Measurements from ENCODE around the gene CCDC89.

The CCDC89 gene

GRCh38 chr11:85717429-85717828 is 31.4 kb upstream of the CCDC89 start:
- no peak for DNase-seq (ENCODE audit: low read depth, low spot score)
- H3K4me3 ChIP-seq (ENCODE audit: low read length) = no peak overlapping the region
- WGBS (ENCODE audit: insufficient coverage, insufficient read length) = no CpG with 5 or more reads among the region's 2 CpGs
- no peaks in the 10 kb centered on the region for H3K27me3 ChIP-seq (ENCODE audit: control insufficient read depth, insufficient read depth, low read length)
- H3K27ac ChIP-seq (ENCODE audit: low read length) = no peak overlapping the region
- H3K36me3 ChIP-seq (ENCODE audit: control insufficient read depth, insufficient read depth, low read length) = no peaks in the 10 kb centered on the region
- no peaks in the 10 kb centered on the region for H3K9me3 ChIP-seq (ENCODE audit: control insufficient read depth, insufficient read depth, low read length)
- peaks cover 5% of the 10 kb centered on the region; the same call in 1 of the 2 replicates for H3K4me1 ChIP-seq (ENCODE audit: control insufficient read depth, insufficient read depth, low read length)

DNA sequence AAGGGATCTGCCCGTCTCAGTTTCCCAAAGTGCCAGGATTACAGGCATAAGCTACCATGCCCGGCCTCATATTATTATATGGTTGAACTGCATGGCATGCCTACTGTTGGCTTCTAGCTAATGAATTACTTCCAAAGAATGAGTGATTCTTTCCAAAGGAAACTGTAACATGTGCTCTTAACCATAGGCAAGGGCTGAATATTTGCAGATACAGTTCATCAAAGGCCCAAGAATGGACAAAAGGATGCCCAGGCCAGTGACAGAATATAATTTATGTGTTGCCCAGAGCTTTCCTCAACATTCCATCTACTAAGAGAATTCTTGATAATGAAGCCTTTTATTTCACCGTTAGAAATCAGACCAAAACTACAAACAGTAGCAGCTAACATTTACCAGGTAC is 27.0 kb upstream of the CCDC89 start:
- no peak for DNase-seq (ENCODE audit: low read depth, low spot score)

GRCh38 chr11:85710917-85711316 is 24.9 kb upstream of the CCDC89 start:
- Histone ChIP-seq H3K9me3 (ENCODE audit: control insufficient read depth, insufficient read depth, low read length) (no peaks in the 10 kb centered on the region), H3K27ac (ENCODE audit: low read length) (no peak overlapping the region), H3K4me3 (ENCODE audit: low read length) (no peak overlapping the region), H3K27me3 (ENCODE audit: control insufficient read depth, insufficient read depth, low read length) (no peaks in the 10 kb centered on the region), H3K4me1 (ENCODE audit: control insufficient read depth, insufficient read depth, low read length) (no peaks in the 10 kb centered on the region), H3K36me3 (ENCODE audit: control insufficient read depth, insufficient read depth, low read length) (no peaks in the 10 kb centered on the region)
- WGBS (ENCODE audit: insufficient coverage, insufficient read length) = no CpG with 5 or more reads among the region's 5 CpGs
- no peak for DNase-seq (ENCODE audit: low read depth, low spot score)

More for the DNA sequence above, 27.0 kb upstream of the CCDC89 start:
- Histone ChIP-seq H3K4me3 (ENCODE audit: low read length) (no peak overlapping the region), H3K4me1 (ENCODE audit: control insufficient read depth, insufficient read depth, low read length) (peaks cover 1% of the 10 kb centered on the region; the same call in 1 of the 2 replicates), H3K36me3 (ENCODE audit: control insufficient read depth, insufficient read depth, low read length) (no peaks in the 10 kb centered on the region), H3K27ac (ENCODE audit: low read length) (no peak overlapping the region), H3K9me3 (ENCODE audit: control insufficient read depth, insufficient read depth, low read length) (no peaks in the 10 kb centered on the region), H3K27me3 (ENCODE audit: control insufficient read depth, insufficient read depth, low read length) (no peaks in the 10 kb centered on the region)
- WGBS (ENCODE audit: insufficient coverage, insufficient read length) = no CpG with 5 or more reads among the region's 3 CpGs

GRCh38 chr11:85709941-85710702 is 24.1 kb upstream of the CCDC89 start:
- Histone ChIP-seq H3K4me1 (ENCODE audit: control insufficient read depth, insufficient read depth, low read length) (no peaks in the 10 kb centered on the region), H3K9me3 (ENCODE audit: control insufficient read depth, insufficient read depth, low read length) (no peaks in the 10 kb centered on the region), H3K36me3 (ENCODE audit: control insufficient read depth, insufficient read depth, low read length) (no peaks in the 10 kb centered on the region), H3K4me3 (ENCODE audit: low read length) (no peak overlapping the region), H3K27me3 (ENCODE audit: control insufficient read depth, insufficient read depth, low read length) (no peaks in the 10 kb centered on the region), H3K27ac (ENCODE audit: low read length) (no peak overlapping the region)
- no peak for DNase-seq (ENCODE audit: low read depth, low spot score)
- WGBS (ENCODE audit: insufficient coverage, insufficient read length) = no CpG with 5 or more reads among the region's 5 CpGs

- Histone ChIP-seq H3K36me3 (ENCODE audit: control insufficient read depth, insufficient read depth, low read length) (no peaks in the 10 kb centered on the region), H3K27ac (ENCODE audit: low read length) (no peak overlapping the region)
- no peak for DNase-seq (ENCODE audit: low read depth, low spot score)
Measured at GRCh38 chr11:85705800-85706199, 19.8 kb upstream of the CCDC89 start.

GRCh38 chr11:85704967-85705366 is 19.0 kb upstream of the CCDC89 start:
- Histone ChIP-seq H3K27ac (ENCODE audit: low read length) (no peak overlapping the region), H3K27me3 (ENCODE audit: control insufficient read depth, insufficient read depth, low read length) (no peaks in the 10 kb centered on the region), H3K36me3 (ENCODE audit: control insufficient read depth, insufficient read depth, low read length) (no peaks in the 10 kb centered on the region), H3K4me3 (ENCODE audit: low read length) (no peak overlapping the region), H3K9me3 (ENCODE audit: control insufficient read depth, insufficient read depth, low read length) (no peaks in the 10 kb centered on the region), H3K4me1 (ENCODE audit: control insufficient read depth, insufficient read depth, low read length) (no peaks in the 10 kb centered on the region)
- no peak for DNase-seq (ENCODE audit: low read depth, low spot score)
- no CpG with 5 or more reads among the region's 3 CpGs for whole genome bisulfite sequencing (ENCODE audit: insufficient coverage, insufficient read length)

More at GRCh38 chr11:85705800-85706199, 19.8 kb upstream of the CCDC89 start:
- no peaks in the 10 kb centered on the region for H3K4me1 ChIP-seq (ENCODE audit: control insufficient read depth, insufficient read depth, low read length)
- no peaks in the 10 kb centered on the region for H3K9me3 ChIP-seq (ENCODE audit: control insufficient read depth, insufficient read depth, low read length)
- no peaks in the 10 kb centered on the region for H3K27me3 ChIP-seq (ENCODE audit: control insufficient read depth, insufficient read depth, low read length)
- H3K4me3 ChIP-seq (ENCODE audit: low read length) = no peak overlapping the region

DNA sequence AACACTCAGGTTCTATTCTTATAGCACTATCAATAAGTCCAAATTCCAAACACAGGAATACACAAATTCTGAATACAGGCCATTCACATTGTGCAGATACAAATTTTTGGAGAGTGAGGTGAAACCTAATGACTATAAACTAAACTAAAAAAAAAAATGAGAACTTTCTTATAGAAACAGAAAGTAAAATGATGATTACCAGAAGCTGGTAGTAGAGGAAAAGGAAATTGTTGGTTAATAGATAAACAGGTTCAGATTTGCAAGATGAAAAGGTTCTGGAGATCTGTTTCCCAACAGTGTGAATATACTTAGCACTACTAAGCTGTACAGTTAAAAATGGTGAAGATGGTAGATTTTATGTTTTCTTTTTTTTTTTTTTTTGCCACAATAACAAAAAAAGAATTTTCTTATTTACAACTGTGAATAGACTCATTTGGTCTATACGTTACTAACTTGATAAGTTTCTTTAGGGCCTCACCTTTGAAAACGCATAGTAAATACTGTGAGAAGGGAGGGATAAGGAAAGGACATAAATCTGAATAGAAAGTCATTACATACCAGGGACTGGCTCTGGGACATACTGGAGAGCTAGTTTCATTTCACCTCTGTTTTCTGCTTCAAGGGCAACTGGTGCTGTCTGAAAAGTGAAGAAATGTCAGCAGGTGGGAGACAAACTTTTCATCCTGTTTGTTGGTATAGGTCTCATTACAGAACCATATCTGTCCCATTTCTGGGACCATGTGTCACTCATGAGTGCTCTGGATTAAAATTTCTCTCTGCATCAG is 14.2 kb upstream of the CCDC89 start:
- Histone ChIP-seq H3K4me3 (ENCODE audit: low read length) (no peak overlapping the region), H3K9me3 (ENCODE audit: control insufficient read depth, insufficient read depth, low read length) (no peaks in the 10 kb centered on the region), H3K36me3 (ENCODE audit: control insufficient read depth, insufficient read depth, low read length) (no peaks in the 10 kb centered on the region), H3K27me3 (ENCODE audit: control insufficient read depth, insufficient read depth, low read length) (no peaks in the 10 kb centered on the region), H3K4me1 (ENCODE audit: control insufficient read depth, insufficient read depth, low read length) (no peaks in the 10 kb centered on the region), H3K27ac (ENCODE audit: low read length) (no peak overlapping the region)
- no peak for DNase-seq (ENCODE audit: low read depth, low spot score)
- no CpG with 5 or more reads among the region's 2 CpGs for WGBS (ENCODE audit: insufficient coverage, insufficient read length)

- H3K36me3 ChIP-seq (ENCODE audit: control insufficient read depth, insufficient read depth, low read length) = no peaks in the 10 kb centered on the region
- no peaks in the 10 kb centered on the region for H3K27me3 ChIP-seq (ENCODE audit: control insufficient read depth, insufficient read depth, low read length)
- no CpG with 5 or more reads among the region's 1 CpG for whole genome bisulfite sequencing (ENCODE audit: insufficient coverage, insufficient read length)
- no peak for DNase-seq (ENCODE audit: low read depth, low spot score)
- H3K27ac ChIP-seq (ENCODE audit: low read length) = no peak overlapping the region
- H3K4me3 ChIP-seq (ENCODE audit: low read length) = no peak overlapping the region
- H3K4me1 ChIP-seq (ENCODE audit: control insufficient read depth, insufficient read depth, low read length) = no peaks in the 10 kb centered on the region
- no peaks in the 10 kb centered on the region for H3K9me3 ChIP-seq (ENCODE audit: control insufficient read depth, insufficient read depth, low read length)
Measured at GRCh38 chr11:85698195-85698594, 12.2 kb upstream of the CCDC89 start.

- no peaks in the 10 kb centered on the region for H3K36me3 ChIP-seq (ENCODE audit: control insufficient read depth, insufficient read depth, low read length)
- no peak for DNase-seq (ENCODE audit: low read depth, low spot score)
- H3K9me3 ChIP-seq (ENCODE audit: control insufficient read depth, insufficient read depth, low read length) = no peaks in the 10 kb centered on the region
- no peaks in the 10 kb centered on the region for H3K27me3 ChIP-seq (ENCODE audit: control insufficient read depth, insufficient read depth, low read length)
- no CpG with 5 or more reads among the region's 2 CpGs for WGBS (ENCODE audit: insufficient coverage, insufficient read length)
- H3K4me3 ChIP-seq (ENCODE audit: low read length) = no peak overlapping the region
- no peak overlapping the region for H3K27ac ChIP-seq (ENCODE audit: low read length)
- H3K4me1 ChIP-seq (ENCODE audit: control insufficient read depth, insufficient read depth, low read length) = no peaks in the 10 kb centered on the region
Measured at GRCh38 chr11:85697747-85698146, 11.8 kb upstream of the CCDC89 start.

DNA sequence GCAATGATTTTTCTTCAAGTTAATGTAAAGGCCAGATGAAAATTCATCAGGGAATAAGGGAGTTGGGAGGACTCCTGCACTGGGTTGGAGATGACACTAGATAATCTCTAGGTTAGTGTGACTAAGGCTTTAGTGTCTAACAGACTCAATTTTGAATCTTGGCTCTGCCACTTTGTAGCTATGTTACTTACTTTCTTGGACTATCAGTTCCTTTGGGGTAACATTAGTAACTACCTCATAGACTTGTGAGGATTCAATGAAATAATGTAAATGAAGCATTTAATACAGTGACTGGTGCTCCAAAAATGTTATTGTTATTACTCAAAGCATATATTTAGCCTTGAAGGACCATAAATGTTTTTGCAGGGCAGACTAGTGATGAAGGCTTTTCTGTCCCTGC is 9.6 kb upstream of the CCDC89 start:
- no peak overlapping the region for H3K27ac ChIP-seq (ENCODE audit: low read length)
- no peaks in the 10 kb centered on the region for H3K27me3 ChIP-seq (ENCODE audit: control insufficient read depth, insufficient read depth, low read length)
- no peak for DNase-seq (ENCODE audit: low read depth, low spot score)
- H3K4me1 ChIP-seq (ENCODE audit: control insufficient read depth, insufficient read depth, low read length) = no peaks in the 10 kb centered on the region
- no peaks in the 10 kb centered on the region for H3K9me3 ChIP-seq (ENCODE audit: control insufficient read depth, insufficient read depth, low read length)
- no peaks in the 10 kb centered on the region for H3K36me3 ChIP-seq (ENCODE audit: control insufficient read depth, insufficient read depth, low read length)
- H3K4me3 ChIP-seq (ENCODE audit: low read length) = no peak overlapping the region
